ENCODE results near the gene SIL1. TPM values are rescaled to one million over a fixed set of nuclear protein-coding genes. Genes with fewer than 3 reads are reported as not detected.

The SIL1 gene
- total RNA-seq, 1 donor from 2014 or later = 16.0 TPM

DNA sequence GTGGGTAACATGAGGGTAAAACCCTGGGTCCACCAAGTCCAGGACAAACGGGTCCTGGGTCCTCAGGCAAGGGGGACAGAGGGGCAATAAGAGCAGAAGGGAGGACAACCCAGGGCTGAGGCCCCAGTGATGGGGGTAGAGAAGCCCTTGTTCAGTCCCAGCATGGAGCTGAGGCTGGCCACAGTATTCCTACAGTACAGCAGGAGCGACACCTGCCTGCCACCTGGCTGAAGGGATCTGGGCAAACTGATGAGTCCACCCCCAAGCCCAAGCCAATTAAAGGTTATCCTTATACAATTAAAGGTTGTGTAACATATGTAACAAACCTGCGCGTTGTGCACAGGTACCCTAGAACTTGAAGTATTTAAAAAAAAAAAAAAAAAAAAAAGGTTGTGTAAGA lies 225.3 kb downstream of the SIL1 start:
- TF ChIP-seq CTCF (conservative IDR thresholded peaks at IDR 0.05) = no peak
- H3K27ac Mint-ChIP-seq (ENCODE audit: unreplicated experiment) = no peak overlapping the region
- peaks cover 10% of the 10 kb centered on the region for H3K27me3 Mint-ChIP-seq (ENCODE audit: low read depth)
- DNase-seq (ENCODE audit: low read depth, low spot score) = no peak
- H3K4me3 Mint-ChIP-seq = no peak overlapping the region
- peaks cover 38% of the 10 kb centered on the region for H3K4me1 Mint-ChIP-seq
- H3K36me3 Mint-ChIP-seq (ENCODE audit: low read depth) = no peaks in the 10 kb centered on the region
- no peaks in the 10 kb centered on the region for H3K9me3 Mint-ChIP-seq

DNA sequence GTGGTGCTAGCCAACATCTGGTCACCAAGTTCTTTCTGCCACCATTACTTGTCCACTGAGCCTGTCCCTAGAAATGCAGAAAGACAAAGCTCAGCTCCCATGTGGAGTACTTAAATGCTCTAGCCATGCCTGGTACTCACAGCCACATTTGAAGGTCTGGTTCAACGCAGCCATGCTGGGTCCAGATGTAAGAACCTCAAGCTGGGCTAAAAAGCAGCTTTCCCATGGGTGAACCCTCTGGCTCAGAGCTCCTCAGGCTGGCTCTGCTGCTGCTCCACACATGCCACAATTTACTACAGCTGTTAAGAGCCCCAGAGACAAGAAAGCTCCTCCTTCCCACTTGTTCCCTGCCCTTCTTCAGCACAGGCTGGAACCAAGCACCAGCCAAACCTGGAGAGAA lies 225.9 kb downstream of the SIL1 start:
- Mint-ChIP-seq H3K27me3 (ENCODE audit: low read depth) (peaks cover 10% of the 10 kb centered on the region), H3K9me3 (no peaks in the 10 kb centered on the region), H3K36me3 (ENCODE audit: low read depth) (no peaks in the 10 kb centered on the region), H3K4me1 (peaks cover 44% of the 10 kb centered on the region), H3K4me3 (no peak overlapping the region), H3K27ac (ENCODE audit: unreplicated experiment) (no peak overlapping the region)
- no peak for DNase-seq (ENCODE audit: low read depth, low spot score)
- no peak for TF ChIP-seq CTCF (conservative IDR thresholded peaks at IDR 0.05)

GRCh38 chr5:138969323-138970002 lies 228.7 kb downstream of the SIL1 start:
- Mint-ChIP-seq H3K27me3 (ENCODE audit: low read depth) (peaks cover 16% of the 10 kb centered on the region), H3K27ac (ENCODE audit: unreplicated experiment) (peak overlapping the region; percentile 80)

GRCh38 chr5:138968601-138969000 lies 229.6 kb downstream of the SIL1 start:
- Mint-ChIP-seq H3K4me3 (no peak overlapping the region), H3K9me3 (no peaks in the 10 kb centered on the region), H3K36me3 (ENCODE audit: low read depth) (no peaks in the 10 kb centered on the region), H3K4me1 (peaks cover 47% of the 10 kb centered on the region), H3K27me3 (ENCODE audit: low read depth) (peaks cover 18% of the 10 kb centered on the region), H3K27ac (ENCODE audit: unreplicated experiment) (no peak overlapping the region)
- TF ChIP-seq CTCF (conservative IDR thresholded peaks at IDR 0.05) = no peak
- no peak for DNase-seq (ENCODE audit: low read depth, low spot score)

More at GRCh38 chr5:138969323-138970002, 228.7 kb downstream of the SIL1 start:
- Mint-ChIP-seq H3K9me3 (no peaks in the 10 kb centered on the region), H3K4me1 (peaks cover 47% of the 10 kb centered on the region), H3K36me3 (ENCODE audit: low read depth) (no peaks in the 10 kb centered on the region), H3K4me3 (no peak overlapping the region)
- DNase-seq (ENCODE audit: low read depth, low spot score) = no peak
- TF ChIP-seq CTCF (conservative IDR thresholded peaks at IDR 0.05) = no peak

DNA sequence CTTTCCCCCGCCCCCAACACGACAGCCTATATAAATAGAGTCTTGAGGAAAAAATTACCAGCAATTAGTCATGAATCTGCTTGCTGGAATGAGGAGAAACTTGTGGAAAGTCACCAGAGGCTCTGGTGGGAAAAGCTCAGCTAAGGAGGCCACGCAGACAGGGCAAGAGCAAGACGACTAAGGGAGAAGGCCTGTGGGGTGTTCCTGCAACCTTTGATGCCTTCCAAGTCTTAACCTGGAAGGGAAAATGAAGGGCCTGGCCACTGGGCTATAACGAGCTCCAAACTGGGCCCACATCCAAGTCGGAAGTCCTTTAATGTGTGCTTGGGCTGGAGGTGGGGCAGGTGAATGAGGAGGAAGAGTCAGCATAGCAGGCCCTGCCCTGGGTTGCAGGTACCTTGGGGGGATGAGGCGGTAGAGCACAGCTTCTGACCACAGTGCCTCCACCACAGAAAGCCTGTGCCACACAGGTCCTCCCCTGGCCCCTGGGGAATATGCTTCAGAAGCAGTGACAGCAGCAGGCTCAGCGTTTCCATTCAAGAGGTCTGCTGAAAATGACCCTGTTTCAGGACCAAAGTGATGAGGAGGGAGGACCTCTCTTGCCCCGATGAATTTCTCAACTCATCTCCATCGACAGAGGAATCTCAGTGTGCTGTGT lies 230.2 kb downstream of the SIL1 start:
- TF ChIP-seq CTCF (conservative IDR thresholded peaks at IDR 0.05) = no peak
- Mint-ChIP-seq H3K9me3 (no peaks in the 10 kb centered on the region), H3K27me3 (ENCODE audit: low read depth) (peaks cover 18% of the 10 kb centered on the region), H3K4me3 (no peak overlapping the region), H3K36me3 (ENCODE audit: low read depth) (no peaks in the 10 kb centered on the region), H3K4me1 (peaks cover 52% of the 10 kb centered on the region), H3K27ac (ENCODE audit: unreplicated experiment) (no peak overlapping the region)
- DNase-seq (ENCODE audit: low read depth, low spot score) = no peak

All from neural crest cell (in vitro differentiated cells).